Upper lobe of left lung (tissue), 6 donors: Measurements from ENCODE around the gene CEBPE. TPM values are rescaled to one million over a fixed set of nuclear protein-coding genes. Genes with fewer than 3 reads are reported as not detected.
A peak's percentile ranks its signal among the peaks of the same experiment; 100 is the strongest.

ENCODE experiments used
- ATAC-seq, 2 donors: fragments of 200-7000 bp; cut with Tn5 transposase; one replicate each; pipeline ENCODE4 v1.9.1; 2022; ENCODE audit warnings: mild to moderate bottlenecking in 2 of 2, moderate library complexity in 2 of 2; ENCODE audit not compliant: low FRiP score in 2 of 2
- DNase-seq, 2 donors: peaks; one replicate each; pipeline ENCODE4 v3.0.0-alpha.2; 2019 to 2020
- H3K27ac ChIP-seq, 4 donors: fragments of 200-600 bp; sonication (generic); one replicate each; pipeline ENCODE4 v1.5.1; 2016 to 2019
- H3K27me3 ChIP-seq, 4 donors: fragments of 200-600 bp; sonication (generic); one replicate each; pipeline ENCODE4 v1.5.1; 2017 to 2019
- H3K36me3 ChIP-seq, 4 donors: fragments of 200-600 bp; sonication (generic); one replicate each; pipeline ENCODE4 v1.5.1; 2016 to 2019
- H3K4me1 ChIP-seq, 4 donors: fragments of 200-600 bp; sonication (generic); one replicate each; pipeline ENCODE4 v1.5.1; 2018 to 2019
- H3K4me3 ChIP-seq, 4 donors: fragments of 200-600 bp; sonication (generic); one replicate each; pipeline ENCODE4 v1.5.1; 2017 to 2019; ENCODE audit warnings: mild to moderate bottlenecking in 2 of 4, moderate library complexity in 1 of 4
- H3K9me3 ChIP-seq, 4 donors: fragments of 200-600 bp; sonication (generic); one replicate each; pipeline ENCODE4 v1.5.1; 2018 to 2019
- EP300 ChIP-seq, 4 donors: sonication (generic); formaldehyde crosslinking; IDR thresholded peaks; one replicate each; pipeline ENCODE4 v1.5.1; 2017; ENCODE audit warnings: antibody characterized with exemption in 4 of 4, control low read depth in 2 of 4
- POLR2A ChIP-seq, 4 donors: fragments of 450-650 bp; IDR thresholded peaks; one replicate each; pipeline ENCODE4 v1.5.1; 2016 to 2017; ENCODE audit warnings: antibody characterized with exemption in 4 of 4, mild to moderate bottlenecking in 2 of 4
- POLR2AphosphoS5 ChIP-seq, 2 donors: sonication (generic); formaldehyde crosslinking; IDR thresholded peaks; one replicate each; pipeline ENCODE4 v1.5.1; 2017; ENCODE audit warnings: antibody characterized with exemption in 2 of 2
- WGBS, 2 donors: methylation state at CpG; one replicate each; pipeline ENCODE4 v1.1.5; 2017 to 2018; 5-methylcytosine and 5-hydroxymethylcytosine counted together
- total RNA-seq, 6 donors: library from RNA; depleted of rRNA in 4 of 6; stranded (reverse); fragments of >200 nt in 4 of 6; gene quantifications; one replicate each; pipeline versions ENCODE4 v1.1.0 to v1.2.1, GENCODE V29; 2016 to 2021
- TF ChIP-seq, protein P1 (sequence below), 6 experiments: fragments of 450-650 bp in 4 of 6; fragments of 200-600 bp in 2 of 6; sonication (generic) in 2 of 6; IDR thresholded peaks; one replicate each; pipeline ENCODE4 v1.5.1; 2016 to 2019; ENCODE audit warnings: antibody characterized with exemption in 6 of 6
- donor health status: DM: no; HTN: no; CAD: no; lungs with moderate emphysema.
- donor health status: DM: no; HTN: yes; CAD: no; lungs with severe emphysema.

CEBPE gene
- total RNA-seq, 6 donors from 2014 or later, result 0.31 to 0.77 TPM; not detected in 4

DNA sequence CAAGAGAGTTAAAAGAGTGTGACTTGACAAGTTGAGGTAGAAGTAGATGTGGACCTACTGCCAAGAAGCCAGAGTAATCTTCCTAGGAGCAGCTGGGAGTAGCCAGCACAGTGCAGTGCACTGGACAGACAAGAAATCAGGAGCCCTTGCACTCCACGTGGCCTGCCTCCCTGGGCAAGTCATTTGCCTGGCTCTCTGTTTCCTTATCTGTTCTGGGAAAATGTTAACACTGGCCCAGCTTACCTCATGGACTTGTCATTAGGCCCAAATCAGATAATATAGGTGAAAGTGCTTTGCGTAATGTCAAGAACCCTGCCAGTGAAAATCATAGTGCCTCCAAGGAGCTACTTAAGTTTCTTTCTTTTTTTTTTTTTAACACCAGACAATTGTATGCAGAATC is 45.2 kb upstream of the CEBPE start:
- H3K27me3 ChIP-seq, result no peaks in the 10 kb centered on the region
- WGBS, 2 donors, result 46 to 60% methylated on average over 2 of the region's 2 CpGs
- H3K9me3 ChIP-seq, result no peaks in the 10 kb centered on the region
- no peak overlapping the region for H3K4me3 ChIP-seq
- no peaks in the 10 kb centered on the region for H3K36me3 ChIP-seq
- ATAC-seq, result peak in 1 of 2 donors; percentile 47
- peaks cover 4 to 45% (median 39%) of the 10 kb centered on the region in 4 donors for H3K4me1 ChIP-seq
- TF ChIP-seq EP300 (IDR thresholded peaks at IDR 0.05) (peak in 1 of 4 donors; percentile 29), POLR2AphosphoS5 (IDR thresholded peaks at IDR 0.05) (peak in 1 of 2 donors; percentile 49)
- TF ChIP-seq, protein P1, sequence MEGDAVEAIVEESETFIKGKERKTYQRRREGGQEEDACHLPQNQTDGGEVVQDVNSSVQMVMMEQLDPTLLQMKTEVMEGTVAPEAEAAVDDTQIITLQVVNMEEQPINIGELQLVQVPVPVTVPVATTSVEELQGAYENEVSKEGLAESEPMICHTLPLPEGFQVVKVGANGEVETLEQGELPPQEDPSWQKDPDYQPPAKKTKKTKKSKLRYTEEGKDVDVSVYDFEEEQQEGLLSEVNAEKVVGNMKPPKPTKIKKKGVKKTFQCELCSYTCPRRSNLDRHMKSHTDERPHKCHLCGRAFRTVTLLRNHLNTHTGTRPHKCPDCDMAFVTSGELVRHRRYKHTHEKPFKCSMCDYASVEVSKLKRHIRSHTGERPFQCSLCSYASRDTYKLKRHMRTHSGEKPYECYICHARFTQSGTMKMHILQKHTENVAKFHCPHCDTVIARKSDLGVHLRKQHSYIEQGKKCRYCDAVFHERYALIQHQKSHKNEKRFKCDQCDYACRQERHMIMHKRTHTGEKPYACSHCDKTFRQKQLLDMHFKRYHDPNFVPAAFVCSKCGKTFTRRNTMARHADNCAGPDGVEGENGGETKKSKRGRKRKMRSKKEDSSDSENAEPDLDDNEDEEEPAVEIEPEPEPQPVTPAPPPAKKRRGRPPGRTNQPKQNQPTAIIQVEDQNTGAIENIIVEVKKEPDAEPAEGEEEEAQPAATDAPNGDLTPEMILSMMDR (IDR thresholded peaks at IDR 0.05), result no peak
- DNase-seq, result peak in 1 of 2 donors; percentile 79
- H3K27ac ChIP-seq, result peak overlapping the region in 2 of 4 donors; percentile 35 to 58

GRCh38 chr14:23163830-23164229 is 44.8 kb upstream of the CEBPE start:
- Histone ChIP-seq H3K4me3 (no peak overlapping the region), H3K36me3 (no peaks in the 10 kb centered on the region), H3K27ac (peak overlapping the region in 2 of 4 donors; percentile 35 to 58), H3K4me1 (peaks cover 4 to 43% (median 38%) of the 10 kb centered on the region in 4 donors), H3K9me3 (no peaks in the 10 kb centered on the region), H3K27me3 (no peaks in the 10 kb centered on the region)
- TF ChIP-seq, protein P1 (IDR thresholded peaks at IDR 0.05), result no peak
- TF ChIP-seq EP300 (IDR thresholded peaks at IDR 0.05) (no peak), POLR2AphosphoS5 (IDR thresholded peaks at IDR 0.05) (no peak), POLR2A (IDR thresholded peaks at IDR 0.05) (no peak)
- ATAC-seq (no peak), DNase-seq (no peak)
- WGBS, 2 donors, result 89 to 98% methylated on average over 2 of the region's 2 CpGs

DNA sequence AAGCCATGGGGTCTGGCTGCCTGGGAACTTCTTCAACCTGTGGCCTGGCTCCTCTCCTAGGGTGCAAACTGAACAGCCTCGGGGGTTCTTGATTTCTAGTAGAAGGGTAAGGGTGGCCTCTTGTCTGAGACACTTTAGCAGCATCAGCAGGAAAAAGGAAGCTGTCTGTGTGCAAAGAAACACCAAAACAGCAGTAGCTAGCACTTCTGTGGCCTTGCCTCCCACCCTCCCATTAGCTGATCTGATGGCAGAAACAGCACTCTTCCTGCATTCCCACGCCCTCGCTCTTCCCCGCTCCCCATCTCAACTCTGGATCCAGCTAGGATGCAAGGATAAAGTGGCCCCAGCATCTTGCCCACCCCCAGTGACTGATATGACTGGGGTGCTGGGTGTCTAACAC is 43.7 kb upstream of the CEBPE start:
- Histone ChIP-seq H3K9me3 (no peaks in the 10 kb centered on the region), H3K27ac (peak overlapping the region in 2 of 4 donors; percentile 35 to 69), H3K4me3 (no peak overlapping the region), H3K27me3 (no peaks in the 10 kb centered on the region), H3K4me1 (peaks cover 4 to 38% (median 32%) of the 10 kb centered on the region in 4 donors), H3K36me3 (no peaks in the 10 kb centered on the region)
- TF ChIP-seq EP300 (IDR thresholded peaks at IDR 0.05) (no peak), POLR2AphosphoS5 (IDR thresholded peaks at IDR 0.05) (no peak), POLR2A (IDR thresholded peaks at IDR 0.05) (no peak)
- TF ChIP-seq, protein P1 (IDR thresholded peaks at IDR 0.05), result no peak
- ATAC-seq (no peak), DNase-seq (no peak)
- WGBS, 2 donors, result 57 to 72% methylated on average over 4 of the region's 4 CpGs

- peaks cover 4 to 32% (median 24%) of the 10 kb centered on the region in 4 donors for H3K4me1 ChIP-seq
- no peak for DNase-seq
- H3K9me3 ChIP-seq, result no peaks in the 10 kb centered on the region
- H3K36me3 ChIP-seq, result no peaks in the 10 kb centered on the region
- H3K4me3 ChIP-seq, result no peak overlapping the region
- ATAC-seq, result no peak
- TF ChIP-seq, protein P1 (IDR thresholded peaks at IDR 0.05), result no peak
- TF ChIP-seq POLR2AphosphoS5 (IDR thresholded peaks at IDR 0.05) (no peak), POLR2A (IDR thresholded peaks at IDR 0.05) (no peak), EP300 (IDR thresholded peaks at IDR 0.05) (no peak)
- H3K27me3 ChIP-seq, result no peaks in the 10 kb centered on the region
- 61 to 64% methylated on average over 5 of the region's 5 CpGs for WGBS, 2 donors
- peak overlapping the region in 3 of 4 donors; percentile 64 to 90 (median 77) for H3K27ac ChIP-seq
Observed at GRCh38 chr14:23162005-23162404, 43.0 kb upstream of the CEBPE start.

- H3K36me3 ChIP-seq, result no peaks in the 10 kb centered on the region
- DNase-seq (peak in 1 of 2 donors; percentile 87), ATAC-seq (peak; percentile 81 to 86)
- no peaks in the 10 kb centered on the region for H3K27me3 ChIP-seq
- peak overlapping the region; percentile 64 to 90 (median 74) for H3K27ac ChIP-seq
- TF ChIP-seq EP300 (IDR thresholded peaks at IDR 0.05) (peak in 1 of 4 donors; percentile 4), POLR2AphosphoS5 (IDR thresholded peaks at IDR 0.05) (peak; percentile 37 to 42), POLR2A (IDR thresholded peaks at IDR 0.05) (peak in 1 of 4 donors; percentile 46)
- TF ChIP-seq, protein P1 (IDR thresholded peaks at IDR 0.05), result no peak
- H3K4me1 ChIP-seq, result peaks cover 4 to 22% (median 18%) of the 10 kb centered on the region in 4 donors
- H3K9me3 ChIP-seq, result no peaks in the 10 kb centered on the region
- 32 to 40% methylated on average over 11 of the region's 11 CpGs for WGBS, 2 donors
- no peak overlapping the region for H3K4me3 ChIP-seq
Observed at GRCh38 chr14:23160924-23161522, 42.0 kb upstream of the CEBPE start.
